GM18502 (cell line): ENCODE results near the gene CYP4V2.
A peak's percentile ranks its signal among the peaks of the same experiment; 100 is the strongest.

Experiments used
- ATAC-seq: cut with Tn5 transposase; IDR thresholded peaks from one replicate; pipeline ENCODE4 v1.9.1; 2021; ENCODE audit warnings: mild to moderate bottlenecking; ENCODE audit not compliant: unreplicated experiment, poor library complexity

The CYP4V2 gene

DNA sequence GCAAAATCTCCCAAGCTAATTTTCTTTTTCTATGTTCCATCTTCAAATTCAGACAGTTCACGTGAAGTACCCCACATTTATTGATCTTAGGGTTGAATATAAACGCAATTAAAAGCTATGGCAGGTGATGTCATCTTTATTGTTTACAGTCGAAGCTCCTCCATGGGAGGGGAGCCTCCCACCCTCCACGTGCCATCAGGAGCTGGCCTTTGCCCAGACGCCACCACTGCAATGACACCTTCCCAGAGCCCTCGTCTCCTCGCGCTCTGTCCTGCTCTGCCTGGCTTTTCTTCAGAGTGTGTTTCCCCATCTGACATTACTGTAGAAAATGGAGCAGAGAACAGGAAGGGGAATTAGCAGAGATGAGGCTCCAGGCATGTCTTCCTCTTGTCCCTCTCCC lies 18.8 kb upstream of the CYP4V2 start:
- no peak for ATAC-seq

GRCh38 chr4:186188107-186188506 lies 3.3 kb upstream of the CYP4V2 start:
- no peak for ATAC-seq

DNA sequence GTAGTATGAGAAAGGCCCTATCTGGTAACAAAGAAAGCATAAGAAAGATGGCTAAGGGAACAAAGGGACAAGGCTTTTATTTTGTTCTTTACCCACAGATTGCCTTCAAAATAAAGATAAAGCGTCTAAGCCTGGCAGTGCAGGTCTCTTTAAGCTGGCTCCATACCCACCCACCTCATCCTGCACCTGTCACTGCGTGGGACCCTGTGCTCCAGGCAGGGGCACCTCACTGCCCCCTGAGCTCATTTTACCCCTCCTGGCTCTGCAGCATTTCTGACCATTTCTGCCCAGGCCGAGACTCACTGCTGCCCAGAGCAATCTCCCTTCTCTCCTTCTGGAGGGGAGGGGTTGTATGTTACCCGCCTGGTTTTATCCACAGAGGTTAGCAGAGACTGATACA lies 1.7 kb upstream of the CYP4V2 start:
- no peak for ATAC-seq

GRCh38 chr4:186190581-186191199 lies 677 bp upstream of the CYP4V2 start:
- peak; percentile 37 for ATAC-seq

GRCh38 chr4:186192066-186192612 lies 772 bp downstream of the CYP4V2 start:
- ATAC-seq = no peak

GRCh38 chr4:186193851-186194250 lies 2.5 kb downstream of the CYP4V2 start:
- ATAC-seq = no peak

- no peak for ATAC-seq
Observed at GRCh38 chr4:186196063-186196462, 4.7 kb downstream of the CYP4V2 start.

- ATAC-seq = no peak
Observed at GRCh38 chr4:186200516-186200915, 9.1 kb downstream of the CYP4V2 start.

GRCh38 chr4:186201010-186201409 lies 9.6 kb downstream of the CYP4V2 start:
- no peak for ATAC-seq

- peak; percentile 82 for ATAC-seq
Observed at GRCh38 chr4:186201535-186202230, 10.3 kb downstream of the CYP4V2 start.

DNA sequence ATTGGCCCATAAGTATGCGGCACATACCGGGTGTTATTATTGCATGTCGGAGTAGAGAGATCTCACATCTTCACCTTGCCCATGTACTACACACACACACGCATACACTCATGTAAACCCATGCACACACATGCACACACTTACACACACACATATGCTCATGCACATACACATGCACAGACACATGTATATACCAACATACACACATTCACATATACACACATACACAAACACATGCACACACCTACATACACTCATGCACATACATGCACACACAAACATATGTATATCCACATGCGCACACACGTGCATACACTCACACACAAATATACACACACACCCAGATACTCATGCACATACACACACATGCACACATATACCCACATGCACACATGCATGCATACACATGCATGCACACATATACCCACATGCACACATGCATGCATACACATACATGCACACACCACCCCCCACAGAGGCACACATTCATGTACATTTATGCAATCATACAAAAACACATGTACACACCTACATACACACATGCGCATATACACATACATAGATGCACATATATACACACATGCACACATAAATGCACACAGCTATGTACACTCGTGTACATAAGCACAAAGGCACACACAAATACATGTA lies 11.2 kb downstream of the CYP4V2 start:
- ATAC-seq = no peak

DNA sequence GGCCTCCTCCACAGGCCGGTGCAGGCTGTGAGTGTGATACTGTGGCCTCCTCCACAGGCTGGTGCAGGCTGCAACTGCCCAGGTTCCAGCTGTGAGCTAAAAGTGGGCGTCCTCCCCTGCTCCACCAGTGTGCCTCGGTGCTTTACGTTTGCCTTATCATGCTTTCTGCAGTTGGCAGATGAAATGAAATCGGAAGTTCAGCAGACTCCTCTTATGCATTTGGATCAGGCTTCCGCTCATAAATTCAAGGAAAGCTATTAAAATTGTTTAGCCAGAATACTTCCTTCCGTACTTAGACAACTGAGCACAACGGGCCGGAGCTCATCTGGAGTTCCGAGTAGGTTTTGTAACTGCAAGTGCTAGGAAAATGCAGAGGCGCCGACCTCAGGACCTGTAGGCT lies 12.0 kb downstream of the CYP4V2 start:
- ATAC-seq = no peak

- ATAC-seq = peak; percentile 82
Observed at GRCh38 chr4:186204103-186204559, 12.8 kb downstream of the CYP4V2 start.

- ATAC-seq = no peak
Observed at GRCh38 chr4:186204686-186205085, 13.3 kb downstream of the CYP4V2 start.

DNA sequence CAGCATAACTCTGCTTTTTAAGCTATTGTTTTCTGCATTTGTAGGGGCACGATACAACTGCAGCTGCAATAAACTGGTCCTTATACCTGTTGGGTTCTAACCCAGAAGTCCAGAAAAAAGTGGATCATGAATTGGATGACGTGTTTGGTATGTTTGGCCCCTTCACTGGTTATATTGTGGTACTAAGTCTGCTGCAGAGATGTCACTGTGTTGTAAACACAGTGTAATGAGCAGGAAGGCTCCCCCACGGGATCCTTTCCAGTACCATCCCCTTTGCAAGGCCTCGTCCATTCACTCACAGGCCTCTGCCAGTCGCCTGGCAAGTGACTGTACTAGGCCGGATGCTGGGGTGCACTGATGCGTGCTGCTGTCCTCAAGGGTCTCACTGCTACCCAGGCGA lies 13.8 kb downstream of the CYP4V2 start:
- no peak for ATAC-seq

DNA sequence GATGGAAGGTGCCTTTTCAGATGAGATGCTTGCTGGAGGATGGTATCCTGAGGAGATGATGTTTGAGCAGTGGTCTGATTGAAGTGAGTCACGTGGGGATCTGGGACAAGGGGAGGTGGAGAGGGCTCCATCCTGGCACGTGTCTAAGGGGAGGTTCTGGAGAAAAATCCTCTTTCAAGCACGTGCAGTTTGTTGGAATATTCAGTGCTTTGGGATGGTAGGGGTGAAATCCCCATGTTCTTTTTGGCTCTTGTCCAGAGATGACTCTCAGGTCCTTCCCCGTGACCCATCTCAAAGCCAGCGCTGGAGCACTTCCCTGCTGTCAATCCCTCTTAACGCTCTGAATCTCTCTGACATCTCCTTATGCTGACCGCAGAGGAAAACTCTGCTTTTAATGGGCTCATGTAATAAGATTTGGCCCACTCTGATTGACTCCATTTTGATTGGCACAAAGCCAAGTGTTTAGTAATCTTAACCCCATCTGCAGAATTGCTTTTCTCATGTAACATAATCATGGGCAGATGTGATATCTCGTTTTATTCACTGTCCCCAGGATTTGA lies 25.2 kb downstream of the CYP4V2 start:
- ATAC-seq = no peak

- ATAC-seq = no peak
Observed at GRCh38 chr4:186217733-186218293, 26.4 kb downstream of the CYP4V2 start.

GRCh38 chr4:186221624-186222023 lies 30.3 kb downstream of the CYP4V2 start:
- no peak for ATAC-seq

- ATAC-seq = no peak
Observed at GRCh38 chr4:186225848-186226247, 34.5 kb downstream of the CYP4V2 start.

- no peak for ATAC-seq
Observed at GRCh38 chr4:186226521-186227189, 35.3 kb downstream of the CYP4V2 start.
